HepG2 (cell line): ENCODE measurements around the gene TMC4. TPM values are rescaled to one million over a fixed set of nuclear protein-coding genes. Genes with fewer than 3 reads are reported as not detected.
A peak's percentile ranks its signal among the peaks of the same experiment; 100 is the strongest.

Experiments used
- ATF1 ChIP-seq: IDR thresholded peaks from 2 replicates; pipeline ENCODE4 v1.6.1; 2016; ENCODE audit warnings: mild to moderate bottlenecking, control low read depth
- BCL3 ChIP-seq: sonication (generic); formaldehyde crosslinking; IDR thresholded peaks from 2 replicates; pipeline ENCODE4 v1.5.1; 2020; ENCODE audit warnings: mild to moderate bottlenecking, missing genetic modification reagents, moderate library complexity
- CBX1 ChIP-seq: IDR thresholded peaks from one replicate; pipeline ENCODE4 v1.6.1; 2016; ENCODE audit warnings: antibody characterized with exemption, low read depth
- EHMT2 ChIP-seq: fragments of 200-600 bp; sonication (generic); IDR thresholded peaks from 2 replicates; pipeline ENCODE4 v1.7.0; 2017; ENCODE audit warnings: antibody characterized with exemption, low read depth, low read length, borderline replicate concordance
- HIVEP1 ChIP-seq: sonication (generic); formaldehyde crosslinking; IDR thresholded peaks from 2 replicates; pipeline ENCODE4 v1.4.0; 2020; ENCODE audit warnings: mild to moderate bottlenecking, missing genetic modification reagents
- HOXD1 ChIP-seq: sonication (generic); formaldehyde crosslinking; IDR thresholded peaks from 2 replicates; pipeline ENCODE4 v1.5.0; 2020; ENCODE audit warnings: missing genetic modification reagents
- MTA1 ChIP-seq: sonication (generic); formaldehyde crosslinking; IDR thresholded peaks from 2 replicates; pipeline ENCODE4 v1.4.0; 2020; ENCODE audit warnings: missing genetic modification reagents, mild to moderate bottlenecking, borderline replicate concordance
- NKX3-1 ChIP-seq: sonication (generic); formaldehyde crosslinking; IDR thresholded peaks from 2 replicates; pipeline ENCODE4 v1.5.0; 2020; ENCODE audit warnings: missing genetic modification reagents
- RNF219 ChIP-seq: sonication (generic); formaldehyde crosslinking; IDR thresholded peaks from 2 replicates; pipeline ENCODE4 v1.5.0; 2020; ENCODE audit warnings: mild to moderate bottlenecking, missing genetic modification reagents
- SP2 ChIP-seq: sonication (generic); formaldehyde crosslinking; IDR thresholded peaks from 2 replicates; pipeline ENCODE4 v1.5.1; 2020; ENCODE audit warnings: mild to moderate bottlenecking, missing genetic modification reagents
- ZC3H4 ChIP-seq: sonication (generic); formaldehyde crosslinking; IDR thresholded peaks from 2 replicates; pipeline ENCODE4 v1.4.0; 2020; ENCODE audit warnings: missing genetic modification reagents, borderline replicate concordance
- ZNF329 ChIP-seq: sonication (generic); formaldehyde crosslinking; IDR thresholded peaks from 2 replicates; pipeline ENCODE4 v1.9.0; 2021; ENCODE audit warnings: low read depth, mild to moderate bottlenecking, missing genetic modification reagents
- ZNF335 ChIP-seq: sonication (generic); formaldehyde crosslinking; IDR thresholded peaks from 2 replicates; pipeline ENCODE4 v1.4.0; 2020; ENCODE audit warnings: missing genetic modification reagents
- ZNF546 ChIP-seq: sonication (generic); formaldehyde crosslinking; conservative IDR thresholded peaks from 2 replicates; pipeline ENCODE4 v1.8.1; 2023; ENCODE audit warnings: mild to moderate bottlenecking, missing genetic modification reagents
- ZNF572 ChIP-seq: sonication (generic); formaldehyde crosslinking; IDR thresholded peaks from 2 replicates; pipeline ENCODE4 v1.5.1; 2020; ENCODE audit warnings: mild to moderate bottlenecking, missing genetic modification reagents
- ZNF609 ChIP-seq: sonication (generic); formaldehyde crosslinking; IDR thresholded peaks from 2 replicates; pipeline ENCODE4 v1.4.0; 2020; ENCODE audit warnings: mild to moderate bottlenecking, missing genetic modification reagents, borderline replicate concordance
- ZNF709 ChIP-seq: sonication (generic); formaldehyde crosslinking; IDR thresholded peaks from 2 replicates; pipeline ENCODE4 v1.5.0; 2020; ENCODE audit warnings: mild to moderate bottlenecking, missing genetic modification reagents
- ZNF782 ChIP-seq: sonication (generic); formaldehyde crosslinking; IDR thresholded peaks from 2 replicates; pipeline ENCODE4 v1.4.0; 2020; ENCODE audit warnings: missing genetic modification reagents, mild to moderate bottlenecking, borderline replicate concordance
- ZNF883 ChIP-seq: sonication (generic); formaldehyde crosslinking; IDR thresholded peaks from 2 replicates; pipeline ENCODE4 v1.5.1; 2020; ENCODE audit warnings: mild to moderate bottlenecking, missing genetic modification reagents; ENCODE audit errors: not compliant biosample characterization
- polyA plus RNA-seq, 8 experiments: library from polyadenylated mRNA; depleted of rRNA in 3 of 8; stranded (reverse) in 7 of 8; unstranded in 1 of 8; fragments of >200 nt; fragmentation: Illumina TruSeq in 4 of 8; extraction: Trizol in 4 of 8; gene quantifications; 2 replicates each; pipeline versions ENCODE4 v1.2.1 to v1.2.3, GENCODE V29; 2011 to 2016; ENCODE audit warnings: low read depth in 4 of 8, missing spikeins in 1 of 8, mixed read lengths in 1 of 8; ENCODE audit not compliant: insufficient read depth in 1 of 8
- total RNA-seq, 5 experiments: library from RNA; depleted of rRNA; stranded (reverse); fragments of >200 nt; fragmentation: Illumina TruSeq; extraction: Trizol; gene quantifications; 2 replicates each; pipeline ENCODE4 v1.2.3, GENCODE V29; 2016; ENCODE audit warnings: low read depth in 1 of 5

Gene TMC4
- total and polyA plus RNA-seq, 2 of the 13 experiments (the other 11 are each of a cell fraction or from before 2014, with no cell fraction given) = 0.13 to 0.24 TPM

GRCh38 chr19:54189735-54190502, 17.0 kb upstream of the TMC4 start (continued):
- TF ChIP-seq RNF219 (CRISPR knock-in tag) = no peak
- no peak for TF ChIP-seq ZNF329 (CRISPR knock-in tag)
- no peak; the same call in 1 of the 2 replicates for TF ChIP-seq ZNF572
- TF ChIP-seq ZNF335 (CRISPR knock-in tag) = peak; percentile 52; the same call in 1 of the 2 replicates
- peak; percentile 72; the same call in 1 of the 2 replicates for TF ChIP-seq ZC3H4 (CRISPR knock-in tag)
- no peak for TF ChIP-seq HIVEP1 (CRISPR knock-in tag)
- TF ChIP-seq SP2 = peak; percentile 72
- TF ChIP-seq ZNF883 = no peak
- TF ChIP-seq BCL3 (CRISPR knock-in tag) = peak; percentile 11; the same call in 1 of the 2 replicates
- peak; percentile 25; the same call in 1 of the 2 replicates for TF ChIP-seq MTA1 (CRISPR knock-in tag)
- no peak; the same call in 1 of the 2 replicates for TF ChIP-seq ZNF709 (CRISPR knock-in tag)
- TF ChIP-seq ZNF782 (CRISPR knock-in tag) = no peak
- TF ChIP-seq NKX3-1 (CRISPR knock-in tag) = no peak
- no peak for TF ChIP-seq HOXD1
- TF ChIP-seq ZNF546 (CRISPR knock-in tag) = no peak
- TF ChIP-seq ZNF609 (CRISPR knock-in tag) = 0 out of 2 replicates have a peak, but pooled peaks have one; percentile 44
- peak; percentile 67 for TF ChIP-seq ATF1 (CRISPR knock-in tag)
- TF ChIP-seq EHMT2 = no peak
- peak; percentile 17 for TF ChIP-seq CBX1
